ENCODE results near the gene CCDC198. TPM values are rescaled to one million over a fixed set of nuclear protein-coding genes. Genes with fewer than 3 reads are reported as not detected.

The CCDC198 gene
- polyA plus RNA-seq, 1 donor from 2014 or later: not detected

DNA sequence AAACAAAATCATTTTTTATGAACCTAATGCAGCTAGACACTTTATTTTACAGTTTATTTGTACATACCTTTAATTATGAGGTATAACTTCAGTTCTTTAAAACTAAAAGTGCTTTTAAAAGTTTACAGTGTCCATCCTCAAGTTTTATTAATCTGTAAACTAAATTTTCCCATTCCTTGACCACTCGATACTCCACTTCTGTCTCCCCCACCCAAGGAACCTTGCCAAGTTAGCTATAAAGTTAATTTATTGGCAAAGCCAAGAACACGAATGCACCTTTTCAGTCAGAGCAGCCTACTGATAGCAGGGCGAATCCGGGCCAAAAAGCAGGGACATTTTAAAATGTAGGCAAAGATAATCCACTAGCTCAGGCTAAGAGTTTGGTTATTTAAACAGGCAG lies 73.6 kb downstream of the CCDC198 start:
- Histone ChIP-seq H3K4me2 (ENCODE audit: low read length) (no peak overlapping the region), H3K9me3 (ENCODE audit: low read length) (no peaks in the 10 kb centered on the region), H3K9ac (ENCODE audit: low read length) (no peak overlapping the region), H3K27me3 (ENCODE audit: insufficient read depth, low read depth, low read length) (no peaks in the 10 kb centered on the region), H3K79me2 (replicated peaks; ENCODE audit: insufficient read depth, low read length) (no peaks in the 10 kb centered on the region), H3K27ac (ENCODE audit: low read length) (no peak overlapping the region), H3K9me2 (ENCODE audit: insufficient read depth, low read length) (no peaks in the 10 kb centered on the region), H3K4me3 (ENCODE audit: low read length) (no peak overlapping the region), H3K36me3 (ENCODE audit: insufficient read depth, low read length) (no peaks in the 10 kb centered on the region), H3F3A (ENCODE audit: insufficient read depth, low read length, poor library complexity, severe bottlenecking) (no peaks in the 10 kb centered on the region), H2AFZ (ENCODE audit: low read depth, low read length) (no peak overlapping the region), H4K20me1 (ENCODE audit: insufficient read depth) (no peaks in the 10 kb centered on the region)
- TF ChIP-seq RAD21 (conservative IDR thresholded peaks at IDR 0.05): no peak
- TF ChIP-seq TAF1 (IDR thresholded peaks at IDR 0.05; ENCODE audit: low read depth): no peak
- no peak for TF ChIP-seq POLR2AphosphoS5 (IDR thresholded peaks at IDR 0.05)
- TF ChIP-seq, protein P1, sequence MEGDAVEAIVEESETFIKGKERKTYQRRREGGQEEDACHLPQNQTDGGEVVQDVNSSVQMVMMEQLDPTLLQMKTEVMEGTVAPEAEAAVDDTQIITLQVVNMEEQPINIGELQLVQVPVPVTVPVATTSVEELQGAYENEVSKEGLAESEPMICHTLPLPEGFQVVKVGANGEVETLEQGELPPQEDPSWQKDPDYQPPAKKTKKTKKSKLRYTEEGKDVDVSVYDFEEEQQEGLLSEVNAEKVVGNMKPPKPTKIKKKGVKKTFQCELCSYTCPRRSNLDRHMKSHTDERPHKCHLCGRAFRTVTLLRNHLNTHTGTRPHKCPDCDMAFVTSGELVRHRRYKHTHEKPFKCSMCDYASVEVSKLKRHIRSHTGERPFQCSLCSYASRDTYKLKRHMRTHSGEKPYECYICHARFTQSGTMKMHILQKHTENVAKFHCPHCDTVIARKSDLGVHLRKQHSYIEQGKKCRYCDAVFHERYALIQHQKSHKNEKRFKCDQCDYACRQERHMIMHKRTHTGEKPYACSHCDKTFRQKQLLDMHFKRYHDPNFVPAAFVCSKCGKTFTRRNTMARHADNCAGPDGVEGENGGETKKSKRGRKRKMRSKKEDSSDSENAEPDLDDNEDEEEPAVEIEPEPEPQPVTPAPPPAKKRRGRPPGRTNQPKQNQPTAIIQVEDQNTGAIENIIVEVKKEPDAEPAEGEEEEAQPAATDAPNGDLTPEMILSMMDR (IDR thresholded peaks at IDR 0.05; ENCODE audit: poor library complexity, severe bottlenecking): no peak
- TF ChIP-seq, protein P2, sequence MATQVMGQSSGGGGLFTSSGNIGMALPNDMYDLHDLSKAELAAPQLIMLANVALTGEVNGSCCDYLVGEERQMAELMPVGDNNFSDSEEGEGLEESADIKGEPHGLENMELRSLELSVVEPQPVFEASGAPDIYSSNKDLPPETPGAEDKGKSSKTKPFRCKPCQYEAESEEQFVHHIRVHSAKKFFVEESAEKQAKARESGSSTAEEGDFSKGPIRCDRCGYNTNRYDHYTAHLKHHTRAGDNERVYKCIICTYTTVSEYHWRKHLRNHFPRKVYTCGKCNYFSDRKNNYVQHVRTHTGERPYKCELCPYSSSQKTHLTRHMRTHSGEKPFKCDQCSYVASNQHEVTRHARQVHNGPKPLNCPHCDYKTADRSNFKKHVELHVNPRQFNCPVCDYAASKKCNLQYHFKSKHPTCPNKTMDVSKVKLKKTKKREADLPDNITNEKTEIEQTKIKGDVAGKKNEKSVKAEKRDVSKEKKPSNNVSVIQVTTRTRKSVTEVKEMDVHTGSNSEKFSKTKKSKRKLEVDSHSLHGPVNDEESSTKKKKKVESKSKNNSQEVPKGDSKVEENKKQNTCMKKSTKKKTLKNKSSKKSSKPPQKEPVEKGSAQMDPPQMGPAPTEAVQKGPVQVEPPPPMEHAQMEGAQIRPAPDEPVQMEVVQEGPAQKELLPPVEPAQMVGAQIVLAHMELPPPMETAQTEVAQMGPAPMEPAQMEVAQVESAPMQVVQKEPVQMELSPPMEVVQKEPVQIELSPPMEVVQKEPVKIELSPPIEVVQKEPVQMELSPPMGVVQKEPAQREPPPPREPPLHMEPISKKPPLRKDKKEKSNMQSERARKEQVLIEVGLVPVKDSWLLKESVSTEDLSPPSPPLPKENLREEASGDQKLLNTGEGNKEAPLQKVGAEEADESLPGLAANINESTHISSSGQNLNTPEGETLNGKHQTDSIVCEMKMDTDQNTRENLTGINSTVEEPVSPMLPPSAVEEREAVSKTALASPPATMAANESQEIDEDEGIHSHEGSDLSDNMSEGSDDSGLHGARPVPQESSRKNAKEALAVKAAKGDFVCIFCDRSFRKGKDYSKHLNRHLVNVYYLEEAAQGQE (IDR thresholded peaks at IDR 0.05; ENCODE audit: borderline replicate concordance): no peak
- no peak for TF ChIP-seq EP300 (conservative IDR thresholded peaks at IDR 0.05; ENCODE audit: poor library complexity, severe bottlenecking)
- TF ChIP-seq MXI1 (conservative IDR thresholded peaks at IDR 0.05; ENCODE audit: poor library complexity, severe bottlenecking): no peak
- TF ChIP-seq EZH2 (IDR thresholded peaks at IDR 0.05; ENCODE audit: borderline replicate concordance, insufficient read depth, low read length, poor library complexity, severe bottlenecking): no peak
- TF ChIP-seq SMC3 (conservative IDR thresholded peaks at IDR 0.05; ENCODE audit: poor library complexity): no peak

Other genes with a start within 250 kb of the CCDC198 start
- gene EXOC5, start 225.0 kb downstream of the CCDC198 start, polyA plus RNA-seq: 127 and 138 TPM in 2 replicates
- 40.0 and 44.8 TPM in 2 replicates for gene AP5M1, start 224.9 kb downstream of the CCDC198 start, polyA plus RNA-seq
- gene NAA30, start 103.3 kb downstream of the CCDC198 start, polyA plus RNA-seq: 21.3 and 26.9 TPM in 2 replicates